Measurements from ENCODE around the gene POLD4. TPM values are rescaled to one million over a fixed set of nuclear protein-coding genes. Genes with fewer than 3 reads are reported as not detected.

POLD4 gene
- total RNA-seq, 1 donor from 2014 or later = 50.1 TPM

- H3K4me1 Mint-ChIP-seq (ENCODE audit: low read depth) = peaks cover 31% of the 10 kb centered on the region
- no peaks in the 10 kb centered on the region for H3K36me3 Mint-ChIP-seq (ENCODE audit: low read depth)
- no peaks in the 10 kb centered on the region for H3K27me3 Mint-ChIP-seq (ENCODE audit: low read depth)
- H3K4me3 Mint-ChIP-seq (ENCODE audit: low read depth) = peak overlapping the region; percentile 69
- H3K9me3 Mint-ChIP-seq = no peaks in the 10 kb centered on the region
- H3K27ac Mint-ChIP-seq = peak overlapping the region; percentile 55
- peak; percentile 51 for DNase-seq (ENCODE audit: low spot score)
- intact Hi-C loops (cut with micrococcal nuclease) = loop anchor here (5.0 kb wide), 2 partner anchors 34 to 131 kb away; partner anchors contain the start of gene AIP
Measured at GRCh38 chr11:67351275-67352005, 1.9 kb downstream of the POLD4 start.

GRCh38 chr11:67349928-67350465 is 3.3 kb downstream of the POLD4 start:
- intact Hi-C loops (cut with micrococcal nuclease) = loop anchor here (5.0 kb wide), 2 partner anchors 33 to 132 kb away; partner anchors contain the start of gene AIP
- H3K36me3 Mint-ChIP-seq (ENCODE audit: low read depth) = no peaks in the 10 kb centered on the region
- H3K27ac Mint-ChIP-seq = no peak overlapping the region
- no peaks in the 10 kb centered on the region for H3K27me3 Mint-ChIP-seq (ENCODE audit: low read depth)
- H3K4me3 Mint-ChIP-seq (ENCODE audit: low read depth) = no peak overlapping the region
- H3K4me1 Mint-ChIP-seq (ENCODE audit: low read depth) = peaks cover 35% of the 10 kb centered on the region
- no peaks in the 10 kb centered on the region for H3K9me3 Mint-ChIP-seq
- no peak for DNase-seq (ENCODE audit: low spot score)

DNA sequence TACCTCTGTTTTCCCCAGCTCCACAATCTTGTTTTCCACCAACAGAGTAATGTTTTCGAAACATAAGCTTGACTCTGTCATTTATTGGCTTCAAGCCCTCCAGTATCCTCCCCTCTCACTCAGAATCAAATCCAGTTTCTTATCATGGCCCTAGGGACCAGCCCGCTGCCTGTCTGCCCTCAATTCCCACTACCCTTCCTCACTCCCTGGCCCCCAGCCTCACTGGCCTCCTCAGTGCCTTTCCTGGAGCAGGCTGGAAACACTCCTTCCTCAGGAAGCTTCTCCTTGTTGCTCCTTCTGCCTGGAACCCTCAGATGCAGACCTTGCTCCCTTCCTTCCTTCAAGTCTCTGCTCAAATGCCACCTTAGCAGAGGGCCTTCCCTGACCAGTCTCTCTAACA is 3.9 kb downstream of the POLD4 start:
- H3K4me1 Mint-ChIP-seq (ENCODE audit: low read depth) = peaks cover 34% of the 10 kb centered on the region
- intact Hi-C loops (cut with micrococcal nuclease) = no loop called here
- no peak for DNase-seq (ENCODE audit: low spot score)

GRCh38 chr11:67349036-67349435 is 4.3 kb downstream of the POLD4 start:
- Mint-ChIP-seq H3K36me3 (ENCODE audit: low read depth) (no peaks in the 10 kb centered on the region), H3K9me3 (no peaks in the 10 kb centered on the region), H3K27me3 (ENCODE audit: low read depth) (no peaks in the 10 kb centered on the region), H3K4me1 (ENCODE audit: low read depth) (peaks cover 33% of the 10 kb centered on the region), H3K4me3 (ENCODE audit: low read depth) (no peak overlapping the region), H3K27ac (no peak overlapping the region)
- DNase-seq (ENCODE audit: low spot score) = no peak
- intact Hi-C loops (cut with micrococcal nuclease) = no loop called here

More for the DNA sequence above, 3.9 kb downstream of the POLD4 start:
- Mint-ChIP-seq H3K27me3 (ENCODE audit: low read depth) (no peaks in the 10 kb centered on the region), H3K9me3 (no peaks in the 10 kb centered on the region), H3K4me3 (ENCODE audit: low read depth) (no peak overlapping the region), H3K36me3 (ENCODE audit: low read depth) (no peaks in the 10 kb centered on the region), H3K27ac (no peak overlapping the region)

GRCh38 chr11:67347964-67348749 is 5.2 kb downstream of the POLD4 start:
- no peak overlapping the region for H3K4me3 Mint-ChIP-seq (ENCODE audit: low read depth)
- H3K36me3 Mint-ChIP-seq (ENCODE audit: low read depth) = no peaks in the 10 kb centered on the region
- no peaks in the 10 kb centered on the region for H3K9me3 Mint-ChIP-seq
- H3K4me1 Mint-ChIP-seq (ENCODE audit: low read depth) = peaks cover 30% of the 10 kb centered on the region
- DNase-seq (ENCODE audit: low spot score) = no peak
- intact Hi-C loops (cut with micrococcal nuclease) = no loop called here
- no peaks in the 10 kb centered on the region for H3K27me3 Mint-ChIP-seq (ENCODE audit: low read depth)
- H3K27ac Mint-ChIP-seq = no peak overlapping the region

DNA sequence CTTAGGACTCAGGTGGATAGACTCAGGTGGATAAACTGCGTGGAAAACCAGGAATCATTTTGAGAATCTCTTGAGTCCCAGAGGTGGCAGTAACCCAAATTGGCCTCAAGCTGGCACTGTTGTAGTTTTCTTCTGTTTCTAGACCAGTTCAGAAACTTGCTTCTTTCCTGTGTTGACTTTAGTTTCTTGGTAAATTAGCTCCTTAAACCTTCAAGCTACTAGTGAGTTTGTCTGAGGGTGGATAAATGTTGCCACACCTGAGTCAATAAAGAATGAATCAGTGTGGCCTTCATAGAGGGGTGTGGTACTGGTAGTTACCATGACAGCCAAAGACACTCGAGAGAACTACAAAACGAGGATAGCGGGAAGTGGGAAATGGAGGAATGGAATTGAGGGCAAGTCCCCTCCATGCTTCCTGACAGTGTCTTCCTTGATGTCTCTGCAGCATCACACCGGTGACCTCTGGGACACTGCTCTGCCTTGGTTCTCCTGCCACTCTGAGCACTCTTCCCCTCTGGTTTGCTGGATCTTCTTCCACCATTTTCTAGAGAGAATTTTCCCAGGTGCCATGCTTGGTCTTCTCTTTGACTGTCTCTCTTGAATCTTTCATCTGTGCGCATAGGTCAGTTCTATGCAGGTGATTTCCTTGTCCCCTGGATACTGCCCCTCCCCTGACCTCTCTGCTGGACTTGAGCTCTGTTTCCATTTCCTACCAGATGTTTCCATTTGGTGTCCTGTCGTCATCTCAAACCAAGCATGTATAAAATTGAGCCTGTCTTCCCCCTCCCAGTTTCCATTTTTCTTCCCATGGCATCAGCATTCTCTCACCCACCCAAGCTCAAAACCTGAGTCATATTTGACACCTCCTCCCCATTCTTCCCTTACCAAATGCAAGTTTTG is 7.2 kb downstream of the POLD4 start:
- intact Hi-C loops (cut with micrococcal nuclease) = no loop called here
- no peaks in the 10 kb centered on the region for H3K36me3 Mint-ChIP-seq (ENCODE audit: low read depth)
- no peaks in the 10 kb centered on the region for H3K9me3 Mint-ChIP-seq
- no peak overlapping the region for H3K4me3 Mint-ChIP-seq (ENCODE audit: low read depth)
- H3K27ac Mint-ChIP-seq = peak overlapping the region; percentile 2
- DNase-seq (ENCODE audit: low spot score) = no peak
- H3K4me1 Mint-ChIP-seq (ENCODE audit: low read depth) = peaks cover 23% of the 10 kb centered on the region
- no peaks in the 10 kb centered on the region for H3K27me3 Mint-ChIP-seq (ENCODE audit: low read depth)

- H3K9me3 Mint-ChIP-seq = no peaks in the 10 kb centered on the region
- H3K27ac Mint-ChIP-seq = peak overlapping the region; percentile 21
- intact Hi-C loops (cut with micrococcal nuclease) = no loop called here
- H3K27me3 Mint-ChIP-seq (ENCODE audit: low read depth) = no peaks in the 10 kb centered on the region
- H3K4me1 Mint-ChIP-seq (ENCODE audit: low read depth) = peaks cover 23% of the 10 kb centered on the region
- no peak overlapping the region for H3K4me3 Mint-ChIP-seq (ENCODE audit: low read depth)
- H3K36me3 Mint-ChIP-seq (ENCODE audit: low read depth) = no peaks in the 10 kb centered on the region
- no peak for DNase-seq (ENCODE audit: low spot score)
Measured at GRCh38 chr11:67345247-67345919, 8.0 kb downstream of the POLD4 start.

DNA sequence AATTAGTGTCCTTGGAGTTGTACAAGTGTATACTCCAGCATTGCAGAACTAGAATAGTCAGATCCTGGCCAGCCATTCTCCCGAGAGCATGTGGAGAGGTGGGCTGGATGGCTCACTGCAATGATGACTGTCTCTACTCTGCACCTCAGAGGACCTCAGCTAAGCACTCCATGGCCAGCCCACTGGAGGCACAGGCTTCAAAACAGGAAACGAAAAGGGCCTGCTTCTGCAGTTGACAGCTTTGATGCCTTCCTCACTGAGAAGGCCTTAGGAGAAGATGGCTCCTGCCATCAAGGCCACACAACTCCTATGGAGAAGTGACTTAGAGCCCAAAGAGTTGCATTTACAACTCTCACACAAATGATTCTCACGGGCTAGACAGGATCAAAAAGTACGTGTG is 9.1 kb downstream of the POLD4 start:
- Mint-ChIP-seq H3K27ac (peak overlapping the region; percentile 67), H3K9me3 (no peaks in the 10 kb centered on the region), H3K4me3 (ENCODE audit: low read depth) (no peak overlapping the region), H3K27me3 (ENCODE audit: low read depth) (no peaks in the 10 kb centered on the region), H3K4me1 (ENCODE audit: low read depth) (peaks cover 23% of the 10 kb centered on the region), H3K36me3 (ENCODE audit: low read depth) (no peaks in the 10 kb centered on the region)
- DNase-seq (ENCODE audit: low spot score) = no peak
- intact Hi-C loops (cut with micrococcal nuclease) = no loop called here

DNA sequence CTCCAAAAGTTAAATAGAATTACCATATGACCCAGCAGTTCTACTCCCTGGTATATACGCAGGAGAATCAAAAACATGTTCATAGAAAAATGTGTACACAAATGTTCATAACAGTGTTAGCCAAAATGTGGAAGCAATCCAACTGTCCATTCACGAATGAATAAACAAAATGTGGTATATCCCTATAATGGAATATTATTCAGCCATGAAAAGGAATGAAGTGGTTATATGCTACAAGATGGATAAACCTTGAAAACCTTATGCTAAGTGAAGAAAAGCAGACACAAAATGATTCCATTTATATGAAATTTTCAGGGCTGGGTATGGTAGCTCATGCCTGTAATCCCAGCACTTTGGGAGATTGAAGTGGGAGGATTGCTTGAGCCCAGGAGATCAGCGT is 16.1 kb downstream of the POLD4 start:
- DNase-seq (ENCODE audit: low spot score) = no peak
- Mint-ChIP-seq H3K4me1 (ENCODE audit: low read depth) (no peaks in the 10 kb centered on the region), H3K27me3 (ENCODE audit: low read depth) (no peaks in the 10 kb centered on the region), H3K36me3 (ENCODE audit: low read depth) (no peaks in the 10 kb centered on the region), H3K27ac (no peak overlapping the region), H3K9me3 (no peaks in the 10 kb centered on the region), H3K4me3 (ENCODE audit: low read depth) (no peak overlapping the region)
- intact Hi-C loops (cut with micrococcal nuclease) = no loop called here

DNA sequence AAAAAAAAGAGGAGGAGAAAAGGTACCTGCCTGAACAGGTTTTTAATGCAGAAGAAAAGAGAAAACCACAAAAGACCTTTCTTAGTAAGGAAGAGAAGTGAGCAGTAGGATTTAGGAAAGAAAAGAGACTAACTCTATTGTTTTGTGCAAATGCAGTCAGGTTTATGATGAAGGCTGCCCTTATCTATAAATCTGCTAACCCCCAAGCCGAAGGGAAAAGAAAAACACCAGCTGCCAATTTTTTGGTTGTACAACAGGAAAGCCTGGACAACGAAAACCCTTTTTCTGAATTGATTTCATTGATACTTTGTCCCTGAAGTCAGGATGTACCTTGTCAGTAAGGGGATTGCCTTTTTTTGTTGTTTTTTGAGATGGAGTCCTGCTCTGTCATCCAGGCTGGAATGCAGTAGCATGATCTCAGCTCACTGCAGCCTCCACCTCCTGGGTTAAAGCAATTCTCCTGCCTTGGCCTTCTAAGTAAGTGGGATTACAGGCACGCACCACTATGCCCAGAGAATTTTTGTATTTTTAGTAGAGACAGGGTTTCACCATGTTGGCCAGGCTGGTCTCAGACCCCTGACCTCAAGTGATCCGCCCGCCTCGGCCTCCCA is 21.2 kb downstream of the POLD4 start:
- DNase-seq (ENCODE audit: low spot score) = no peak
- Mint-ChIP-seq H3K27ac (no peak overlapping the region), H3K4me1 (ENCODE audit: low read depth) (no peaks in the 10 kb centered on the region), H3K36me3 (ENCODE audit: low read depth) (no peaks in the 10 kb centered on the region), H3K4me3 (ENCODE audit: low read depth) (no peak overlapping the region), H3K9me3 (no peaks in the 10 kb centered on the region), H3K27me3 (ENCODE audit: low read depth) (no peaks in the 10 kb centered on the region)
- intact Hi-C loops (cut with micrococcal nuclease) = no loop called here

DNA sequence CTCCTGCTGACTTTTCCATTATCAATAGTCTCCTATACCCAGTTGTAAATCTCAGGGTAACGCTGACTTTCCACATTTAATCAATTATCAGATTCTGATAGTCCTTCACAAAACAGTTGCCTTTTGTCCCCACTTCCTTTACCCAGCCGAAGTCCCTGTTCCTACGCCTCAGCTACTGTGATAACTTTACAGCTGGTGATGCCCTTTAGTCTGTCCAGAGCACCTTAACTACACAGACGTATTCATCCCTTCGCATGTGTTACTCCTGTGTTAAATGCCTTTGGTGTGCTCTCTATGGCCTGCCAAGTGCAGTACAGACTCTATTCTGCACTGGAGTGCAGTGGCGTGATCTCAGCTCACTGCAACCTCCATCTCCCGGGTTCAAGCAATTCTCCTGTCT is 29.8 kb downstream of the POLD4 start:
- no peaks in the 10 kb centered on the region for H3K36me3 Mint-ChIP-seq (ENCODE audit: low read depth)
- peaks cover 2% of the 10 kb centered on the region for H3K27me3 Mint-ChIP-seq (ENCODE audit: low read depth)
- no peak for DNase-seq (ENCODE audit: low spot score)
- no peaks in the 10 kb centered on the region for H3K9me3 Mint-ChIP-seq
- H3K4me3 Mint-ChIP-seq (ENCODE audit: low read depth) = no peak overlapping the region
- H3K4me1 Mint-ChIP-seq (ENCODE audit: low read depth) = peaks cover 4% of the 10 kb centered on the region
- intact Hi-C loops (cut with micrococcal nuclease) = no loop called here
- no peak overlapping the region for H3K27ac Mint-ChIP-seq

DNA sequence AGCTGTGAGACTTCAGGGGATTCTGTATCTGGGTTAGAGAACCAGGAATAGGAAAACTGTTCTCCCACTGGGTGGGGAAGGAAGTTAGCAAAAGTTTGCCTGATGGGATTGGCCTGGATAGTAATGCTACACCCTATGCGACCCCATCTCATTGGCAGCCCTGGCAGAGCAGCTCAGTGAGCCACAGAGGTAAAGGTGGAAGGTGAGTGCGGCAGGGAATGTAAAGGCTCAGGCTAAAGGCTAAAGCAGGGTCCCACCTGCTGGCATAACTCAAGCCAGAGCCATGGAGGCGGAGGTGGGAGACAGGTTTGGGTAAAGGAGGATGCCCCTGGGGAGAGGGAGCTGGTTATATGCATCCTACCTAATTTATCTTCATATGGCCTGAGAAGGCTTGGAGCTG is 31.3 kb downstream of the POLD4 start:
- no peaks in the 10 kb centered on the region for H3K36me3 Mint-ChIP-seq (ENCODE audit: low read depth)
- peaks cover 3% of the 10 kb centered on the region for H3K27me3 Mint-ChIP-seq (ENCODE audit: low read depth)
- H3K4me1 Mint-ChIP-seq (ENCODE audit: low read depth) = peaks cover 9% of the 10 kb centered on the region
- no peak for DNase-seq (ENCODE audit: low spot score)
- H3K27ac Mint-ChIP-seq = no peak overlapping the region
- intact Hi-C loops (cut with micrococcal nuclease) = no loop called here
- H3K4me3 Mint-ChIP-seq (ENCODE audit: low read depth) = no peak overlapping the region
- no peaks in the 10 kb centered on the region for H3K9me3 Mint-ChIP-seq
